ENCODE results near the gene P2RY6. TPM values are rescaled to one million over a fixed set of nuclear protein-coding genes. Genes with fewer than 3 reads are reported as not detected.

Gene P2RY6
- total and polyA plus RNA-seq, 10 of the 15 experiments (the other 5 are each of a cell fraction or from before 2014, with no cell fraction given): 0.05 to 0.90 (median 0.22) TPM; not detected in 4

- no peak overlapping the region for H3K9ac ChIP-seq (ENCODE audit: control insufficient read depth, insufficient read depth, low read length)
- FAIRE-seq (no peak), ATAC-seq (peak; percentile 68), DNase-seq (ENCODE audit: low read depth, low spot score) (no peak)
- no peaks in the 10 kb centered on the region for H3K27me3 ChIP-seq (replicated peaks in 1 of 2; ENCODE audit: control insufficient read depth in 2 of 2, insufficient read depth in 2 of 2, low read length in 1 of 2)
- CTCF ChIA-PET: interaction anchor here (0.8 to 1.0 kb wide), 3 partner anchors 9 to 67 kb away, joined by 3 to 4 read pairs (median 3); no protein-coding TSS in a partner anchor
- no peak overlapping the region for H3K27ac ChIP-seq (ENCODE audit: control insufficient read depth, insufficient read depth)
- no peaks in the 10 kb centered on the region for H3K79me2 ChIP-seq (ENCODE audit: control insufficient read depth, insufficient read depth, low read length)
- BruUV-seq (replicated peaks): no TSS peak
- peak overlapping the region; percentile 9; the same call in 1 of the 2 replicates for H2AFZ ChIP-seq (ENCODE audit: control insufficient read depth, low read depth, low read length)
- H3K9me3 ChIP-seq (replicated peaks; ENCODE audit: control insufficient read depth, insufficient read depth, low read length): no peaks in the 10 kb centered on the region
- SMC1A ChIA-PET (ENCODE audit: uncharacterized antibody, unreplicated experiment): no interaction called here
- TF ChIP-seq SIX5 (IDR thresholded peaks at IDR 0.05; ENCODE audit: low read depth, low read length, severe bottlenecking): no peak
- peak in 2 of 3 experiments; percentile 25 to 26; a peak in 1 of 6 replicates for TF ChIP-seq CTCF (IDR thresholded peaks at IDR 0.05 in 2 of 3, conservative IDR thresholded peaks at IDR 0.05 in 1 of 3; ENCODE audit: control insufficient read depth in 2 of 3, extremely low read depth in 1 of 3, insufficient read depth in 1 of 3, low read depth in 3 of 3, low read length in 3 of 3)
- in situ Hi-C loops (cut with MboI): no loop called here
- H3K4me3 ChIP-seq: no peak overlapping the region
- intact Hi-C loops (cut with micrococcal nuclease; ENCODE audit: unreplicated experiment): no loop called here
- RAD21 ChIA-PET (ENCODE audit: unreplicated experiment): interaction anchor here (0.8 to 1.0 kb wide), 2 partner anchors 8 to 75 kb away, joined by 3 read pairs; no protein-coding TSS in a partner anchor
- H3K36me3 ChIP-seq (ENCODE audit: control insufficient read depth in 2 of 2, insufficient read depth in 2 of 2, low read length in 1 of 2): no peaks in the 10 kb centered on the region
- H3K4me2 ChIP-seq (ENCODE audit: control insufficient read depth, insufficient read depth): no peak overlapping the region
- no peaks in the 10 kb centered on the region for H4K20me1 ChIP-seq (ENCODE audit: control insufficient read depth, insufficient read depth)
- 51% methylated on average over 4 of the region's 4 CpGs for WGBS (ENCODE audit: insufficient coverage, insufficient replicate concordance, low lambda C conversion rate, missing lambda C conversion rate)
- no peaks in the 10 kb centered on the region; the same call in 1 of the 2 replicates for H3K4me1 ChIP-seq (ENCODE audit: control insufficient read depth, insufficient read depth, low read length)
- POLR2A ChIA-PET: no interaction called here
Observed at GRCh38 chr11:73252577-73253191, 19.5 kb upstream of the P2RY6 start.
